ENCODE results near the gene ATRNL1. TPM values are rescaled to one million over a fixed set of nuclear protein-coding genes. Genes with fewer than 3 reads are reported as not detected.

The ATRNL1 gene
- polyA plus RNA-seq, 3 donors, result not detected

GRCh38 chr10:115272482-115272881 lies 179.3 kb downstream of the ATRNL1 start:
- H3K9me3 ChIP-seq (replicated peaks in 1 of 2; ENCODE audit: control insufficient read depth in 1 of 2, insufficient read depth in 1 of 2, low read length in 2 of 2), result peaks cover 0 to 2% of the 10 kb centered on the region in 2 donors
- no peak overlapping the region for H3K27ac Mint-ChIP-seq

DNA sequence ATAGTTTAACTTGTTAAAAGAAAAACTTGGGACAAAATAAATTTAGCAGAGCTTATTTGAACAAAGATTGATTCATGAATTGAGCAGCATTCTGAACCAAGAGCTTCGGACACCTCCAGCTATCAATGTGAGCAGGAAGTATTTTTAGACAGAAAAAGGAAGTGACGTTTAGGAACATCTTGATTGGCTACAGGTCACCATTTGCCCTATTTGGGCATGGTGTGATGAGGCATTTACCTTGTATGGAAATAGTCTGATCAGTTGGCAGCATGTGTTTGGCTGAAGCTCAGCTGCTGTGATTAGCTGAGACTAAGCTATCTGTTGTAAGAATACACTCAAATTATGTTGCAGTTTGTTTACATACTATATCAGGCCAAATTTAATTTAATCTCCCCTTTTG lies 185.1 kb downstream of the ATRNL1 start:
- 38% methylated on average over 1 of the region's 2 CpGs for WGBS (ENCODE audit: insufficient coverage)
- no peaks in the 10 kb centered on the region for H3K4me1 ChIP-seq (ENCODE audit: control insufficient read depth in 1 of 2, insufficient read depth in 2 of 2, low read length in 2 of 2)
- H3K4me1 Mint-ChIP-seq, result no peaks in the 10 kb centered on the region
- H3K9me3 ChIP-seq (replicated peaks in 1 of 2; ENCODE audit: control insufficient read depth in 1 of 2, insufficient read depth in 1 of 2, low read length in 2 of 2), result peaks cover 0 to 2% of the 10 kb centered on the region in 2 donors
- no peak for DNase-seq
- no peaks in the 10 kb centered on the region for H3K36me3 ChIP-seq (replicated peaks in 1 of 2; ENCODE audit: control insufficient read depth in 1 of 2, insufficient read depth in 2 of 2, low read length in 2 of 2)
- H3K4me3 ChIP-seq (replicated peaks in 1 of 3; ENCODE audit: low read depth in 2 of 3, low read length in 3 of 3), result no peak overlapping the region
- no peak overlapping the region for H3K4me3 Mint-ChIP-seq
- no peak overlapping the region for H3K27ac ChIP-seq (ENCODE audit: low read depth in 1 of 2, low read length in 2 of 2)
- no peaks in the 10 kb centered on the region for H3K27me3 Mint-ChIP-seq (ENCODE audit: low read depth in 3 of 3)
- H3K9me3 Mint-ChIP-seq, result peaks cover 0 to 6% (median 0%) of the 10 kb centered on the region in 7 donors
- H4K20me1 ChIP-seq (ENCODE audit: insufficient read depth, low read length), result no peaks in the 10 kb centered on the region
- H3K36me3 Mint-ChIP-seq, result no peaks in the 10 kb centered on the region
- H3K79me2 ChIP-seq (ENCODE audit: insufficient read depth, low read length), result no peaks in the 10 kb centered on the region
- no peak overlapping the region for H3K9ac ChIP-seq (ENCODE audit: insufficient read depth, low read length, poor library complexity, severe bottlenecking)
- H3K27me3 ChIP-seq (ENCODE audit: control insufficient read depth in 2 of 2, insufficient read depth in 2 of 2, low read length in 2 of 2), result no peaks in the 10 kb centered on the region
- no peak overlapping the region for H3K4me2 ChIP-seq (replicated peaks; ENCODE audit: extremely low read depth, low read length, poor library complexity, severe bottlenecking)
- intact Hi-C loops (cut with micrococcal nuclease), result no loop called here
- no peak overlapping the region for H2AFZ ChIP-seq (ENCODE audit: insufficient read depth, low read depth, low read length, poor library complexity, severe bottlenecking)
- TF ChIP-seq CTCF (IDR thresholded peaks at IDR 0.05), result no peak
- H3K27ac Mint-ChIP-seq, result no peak overlapping the region

More at GRCh38 chr10:115272482-115272881, 179.3 kb downstream of the ATRNL1 start:
- Mint-ChIP-seq H3K9me3 (peaks cover 0 to 6% (median 0%) of the 10 kb centered on the region in 7 donors), H3K27me3 (ENCODE audit: low read depth in 3 of 3) (peaks cover 0 to 1% (median 0%) of the 10 kb centered on the region in 3 donors), H3K4me3 (no peak overlapping the region), H3K4me1 (no peaks in the 10 kb centered on the region), H3K36me3 (no peaks in the 10 kb centered on the region)
- no peak for TF ChIP-seq CTCF (IDR thresholded peaks at IDR 0.05)
- Histone ChIP-seq H3K4me3 (replicated peaks in 1 of 3; ENCODE audit: low read depth in 2 of 3, low read length in 3 of 3) (no peak overlapping the region), H2AFZ (ENCODE audit: insufficient read depth, low read depth, low read length, poor library complexity, severe bottlenecking) (no peak overlapping the region), H3K27me3 (ENCODE audit: control insufficient read depth in 2 of 2, insufficient read depth in 2 of 2, low read length in 2 of 2) (no peaks in the 10 kb centered on the region), H4K20me1 (ENCODE audit: insufficient read depth, low read length) (no peaks in the 10 kb centered on the region), H3K9ac (ENCODE audit: insufficient read depth, low read length, poor library complexity, severe bottlenecking) (no peak overlapping the region), H3K79me2 (ENCODE audit: insufficient read depth, low read length) (no peaks in the 10 kb centered on the region), H3K27ac (ENCODE audit: low read depth in 1 of 2, low read length in 2 of 2) (no peak overlapping the region), H3K4me2 (replicated peaks; ENCODE audit: extremely low read depth, low read length, poor library complexity, severe bottlenecking) (no peak overlapping the region), H3K4me1 (ENCODE audit: control insufficient read depth in 1 of 2, insufficient read depth in 2 of 2, low read length in 2 of 2) (no peaks in the 10 kb centered on the region), H3K36me3 (replicated peaks in 1 of 2; ENCODE audit: control insufficient read depth in 1 of 2, insufficient read depth in 2 of 2, low read length in 2 of 2) (no peaks in the 10 kb centered on the region)
- WGBS (ENCODE audit: insufficient coverage), result 60% methylated on average over 1 of the region's 3 CpGs
- intact Hi-C loops (cut with micrococcal nuclease), result no loop called here
- DNase-seq, result no peak

All from CD14-positive monocyte (primary cell).